GM10248 (cell line): ENCODE results near the gene ADAMTSL5.

Experiments
- CTCF ChIA-PET: fragments of 300-600 bp; sonication (Branson Sonifier 250); formaldehyde crosslinking; extraction: SDS; loops from one replicate; lab custom pipeline; 2021; ENCODE audit warnings: antibody characterized with exemption; lab: Yijun Ruan, JAX
- POLR2A ChIA-PET: fragments of 350-650 bp; sonication (Branson Sonifier 250); formaldehyde crosslinking; extraction: SDS; loops from one replicate; lab custom pipeline; 2020; ENCODE audit warnings: antibody characterized with exemption; lab: Yijun Ruan, JAX
- DNase-seq: peaks from one replicate; pipeline ENCODE4 v3.0.0; 2012; ENCODE audit errors: extremely low spot score
- CTCF ChIP-seq: IDR thresholded peaks from 2 replicates; pipeline ENCODE4 v1.5.1; 2012; ENCODE audit warnings: mild to moderate bottlenecking, low read depth; ENCODE audit errors: extremely low read depth, missing control alignments, control extremely low read depth

ADAMTSL5 gene

GRCh38 chr19:1512671-1513498, at the start of gene ADAMTSL5:
TSS of gene ADAMTSL5 (minus strand) at chr19:1513019. CDS start at chr19:1510943, 2,076 bp downstream.
- DNase-seq = peak; percentile 87
- ChIA-PET CTCF (no interaction called here), POLR2A (no interaction called here)
- peak; percentile 47 for TF ChIP-seq CTCF

- ChIA-PET POLR2A (no interaction called here), CTCF (interaction anchor here (3.2 kb wide), 1 partner anchor 15 kb away, joined by 16 read pairs; no protein-coding TSS in a partner anchor)
- TF ChIP-seq CTCF = no peak
- no peak for DNase-seq
These were observed 48.5 kb upstream of the ADAMTSL5 start for GRCh38 chr19:1561236-1561842.

- ChIA-PET POLR2A (no interaction called here), CTCF (interaction anchor here (3.2 kb wide), 1 partner anchor 14 kb away, joined by 16 read pairs; no protein-coding TSS in a partner anchor)
- no peak for DNase-seq
- no peak for TF ChIP-seq CTCF
These were observed 47.6 kb upstream of the ADAMTSL5 start for GRCh38 chr19:1560286-1560882.

- no peak for DNase-seq
- ChIA-PET POLR2A (no interaction called here), CTCF (interaction anchor here (0.9 kb wide), 1 partner anchor 13 kb away, joined by 3 read pairs; no protein-coding TSS in a partner anchor)
- no peak for TF ChIP-seq CTCF
These were observed 45.7 kb upstream of the ADAMTSL5 start for GRCh38 chr19:1558552-1558951.

- no peak for DNase-seq
- ChIA-PET CTCF (interaction anchor here (0.8 kb wide), 1 partner anchor 10 kb away, joined by 3 read pairs; no protein-coding TSS in a partner anchor), POLR2A (no interaction called here)
- no peak for TF ChIP-seq CTCF
These were observed 43.7 kb upstream of the ADAMTSL5 start for GRCh38 chr19:1556390-1557070.
